Esophagus muscularis mucosa (tissue), 3 donors: Measurements from ENCODE around the gene PCED1B.

ENCODE experiments used
- CTCF ChIP-seq, 3 experiments: fragments of 200-600 bp in 2 of 3; fragments of 450-650 bp in 1 of 3; sonication (generic) in 2 of 3; IDR thresholded peaks; one replicate each; pipeline ENCODE4 v1.5.1; 2017 to 2019; ENCODE audit warnings: antibody characterized with exemption in 3 of 3, mild to moderate bottlenecking in 2 of 3, moderate library complexity in 1 of 3
- POLR2AphosphoS5 ChIP-seq, 2 donors: sonication (generic); formaldehyde crosslinking; IDR thresholded peaks; one replicate each; pipeline ENCODE4 v1.6.1; 2017; ENCODE audit warnings: antibody characterized with exemption in 2 of 2

- TF ChIP-seq POLR2AphosphoS5 (IDR thresholded peaks at IDR 0.05): no peak
- TF ChIP-seq CTCF (IDR thresholded peaks at IDR 0.05): no peak
Observed at GRCh38 chr12:47178014-47178413, 98.6 kb downstream of the PCED1B start.
